Measurements from ENCODE around the gene SLC22A25. TPM values are rescaled to one million over a fixed set of nuclear protein-coding genes. Genes with fewer than 3 reads are reported as not detected.
"Not testable (repeated sequence)": the region's sequence is repeated elsewhere in the genome, so short reads cannot be mapped to it uniquely, and the experiment has no call there.

Gene SLC22A25
- total RNA-seq, 1 donor from 2014 or later: not detected

DNA sequence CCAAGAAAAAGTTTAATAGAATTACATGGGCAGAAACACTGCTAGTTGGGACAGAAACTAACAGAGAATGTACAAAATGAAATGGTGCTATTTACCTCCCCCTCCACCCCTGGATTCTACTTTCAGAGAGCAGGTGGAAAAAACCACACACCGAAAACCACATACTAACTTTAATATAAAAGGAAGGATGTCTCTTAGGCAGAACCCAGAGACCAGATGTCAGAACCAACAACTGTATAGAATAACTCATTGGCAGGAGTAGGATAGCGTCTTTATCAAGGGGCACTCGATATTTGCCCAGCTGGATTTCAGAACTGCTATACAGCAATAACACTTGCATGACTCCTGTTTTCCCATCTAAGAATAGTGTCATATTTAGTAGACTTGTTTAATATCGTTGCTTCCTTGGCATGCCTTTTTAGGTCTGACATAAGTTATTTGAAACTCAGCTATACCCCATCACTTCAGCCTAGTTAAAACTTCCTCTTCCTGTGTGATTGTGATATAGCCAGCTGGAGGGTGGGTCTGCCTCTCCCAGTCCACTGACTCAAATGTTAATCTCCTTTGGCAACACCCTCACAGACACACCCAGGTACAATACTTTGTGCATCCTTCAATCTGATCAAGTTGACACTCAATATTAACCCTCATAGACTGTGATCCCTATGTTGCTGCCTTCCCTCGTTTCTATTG is 1.2 kb downstream of the SLC22A25 start:
- no peak overlapping the region for H3K4me3 Mint-ChIP-seq (ENCODE audit: unreplicated experiment)
- no peak overlapping the region for H3K27ac Mint-ChIP-seq (ENCODE audit: unreplicated experiment)
- no peaks in the 10 kb centered on the region for H3K4me1 Mint-ChIP-seq (ENCODE audit: low read depth, unreplicated experiment)
- H3K36me3 Mint-ChIP-seq (ENCODE audit: unreplicated experiment): no peaks in the 10 kb centered on the region
- no peaks in the 10 kb centered on the region for H3K27me3 Mint-ChIP-seq (ENCODE audit: unreplicated experiment)
- no peak for DNase-seq
- no peaks in the 10 kb centered on the region for H3K9me3 Mint-ChIP-seq (ENCODE audit: unreplicated experiment)
- TF ChIP-seq, protein P1, sequence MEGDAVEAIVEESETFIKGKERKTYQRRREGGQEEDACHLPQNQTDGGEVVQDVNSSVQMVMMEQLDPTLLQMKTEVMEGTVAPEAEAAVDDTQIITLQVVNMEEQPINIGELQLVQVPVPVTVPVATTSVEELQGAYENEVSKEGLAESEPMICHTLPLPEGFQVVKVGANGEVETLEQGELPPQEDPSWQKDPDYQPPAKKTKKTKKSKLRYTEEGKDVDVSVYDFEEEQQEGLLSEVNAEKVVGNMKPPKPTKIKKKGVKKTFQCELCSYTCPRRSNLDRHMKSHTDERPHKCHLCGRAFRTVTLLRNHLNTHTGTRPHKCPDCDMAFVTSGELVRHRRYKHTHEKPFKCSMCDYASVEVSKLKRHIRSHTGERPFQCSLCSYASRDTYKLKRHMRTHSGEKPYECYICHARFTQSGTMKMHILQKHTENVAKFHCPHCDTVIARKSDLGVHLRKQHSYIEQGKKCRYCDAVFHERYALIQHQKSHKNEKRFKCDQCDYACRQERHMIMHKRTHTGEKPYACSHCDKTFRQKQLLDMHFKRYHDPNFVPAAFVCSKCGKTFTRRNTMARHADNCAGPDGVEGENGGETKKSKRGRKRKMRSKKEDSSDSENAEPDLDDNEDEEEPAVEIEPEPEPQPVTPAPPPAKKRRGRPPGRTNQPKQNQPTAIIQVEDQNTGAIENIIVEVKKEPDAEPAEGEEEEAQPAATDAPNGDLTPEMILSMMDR (IDR thresholded peaks at IDR 0.05; ENCODE audit: partially characterized antibody, unreplicated experiment): no peak

GRCh38 chr11:63240791-63241379 is 2.5 kb downstream of the SLC22A25 start:
- no peak overlapping the region for H3K4me3 Mint-ChIP-seq (ENCODE audit: unreplicated experiment)

DNA sequence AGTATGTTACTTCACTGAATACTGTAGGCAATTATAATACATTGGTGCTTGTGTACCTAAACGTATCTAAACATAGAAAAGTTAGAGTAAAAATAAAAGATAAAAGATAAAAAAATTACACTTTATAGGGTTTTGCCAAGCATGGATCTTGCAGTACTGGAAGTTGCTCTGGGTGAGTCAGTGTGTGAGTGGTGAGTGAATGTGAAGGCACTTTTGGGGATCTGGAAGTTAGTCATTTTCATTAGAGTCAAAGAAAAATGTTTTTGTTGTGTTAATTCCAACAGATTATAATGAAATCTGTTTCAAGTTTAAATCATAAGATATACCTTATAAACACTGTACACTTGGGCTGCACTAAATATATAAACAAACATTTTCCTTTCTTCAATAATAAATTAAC is 3.3 kb downstream of the SLC22A25 start:
- H3K36me3 Mint-ChIP-seq (ENCODE audit: unreplicated experiment): peaks cover 10% of the 10 kb centered on the region
- no peak overlapping the region for H3K4me3 Mint-ChIP-seq (ENCODE audit: unreplicated experiment)
- no peaks in the 10 kb centered on the region for H3K4me1 Mint-ChIP-seq (ENCODE audit: low read depth, unreplicated experiment)
- H3K27me3 Mint-ChIP-seq (ENCODE audit: unreplicated experiment): no peaks in the 10 kb centered on the region
- H3K27ac Mint-ChIP-seq (ENCODE audit: unreplicated experiment): no peak overlapping the region
- peaks cover 3% of the 10 kb centered on the region for H3K9me3 Mint-ChIP-seq (ENCODE audit: unreplicated experiment)
- no peak for DNase-seq
- TF ChIP-seq, protein P1 (IDR thresholded peaks at IDR 0.05; ENCODE audit: partially characterized antibody, unreplicated experiment): no peak

More at GRCh38 chr11:63240791-63241379, 2.5 kb downstream of the SLC22A25 start:
- H3K27me3 Mint-ChIP-seq (ENCODE audit: unreplicated experiment): no peaks in the 10 kb centered on the region
- TF ChIP-seq, protein P1 (IDR thresholded peaks at IDR 0.05; ENCODE audit: partially characterized antibody, unreplicated experiment): no peak
- H3K36me3 Mint-ChIP-seq (ENCODE audit: unreplicated experiment): peaks cover 5% of the 10 kb centered on the region
- H3K9me3 Mint-ChIP-seq (ENCODE audit: unreplicated experiment): peaks cover 1% of the 10 kb centered on the region
- no peaks in the 10 kb centered on the region for H3K4me1 Mint-ChIP-seq (ENCODE audit: low read depth, unreplicated experiment)
- H3K27ac Mint-ChIP-seq (ENCODE audit: unreplicated experiment): no peak overlapping the region
- DNase-seq: no peak

GRCh38 chr11:63239254-63239653 is 4.1 kb downstream of the SLC22A25 start:
- H3K9me3 Mint-ChIP-seq (ENCODE audit: unreplicated experiment): peaks cover 6% of the 10 kb centered on the region
- no peak for DNase-seq
- H3K27me3 Mint-ChIP-seq (ENCODE audit: unreplicated experiment): no peaks in the 10 kb centered on the region
- H3K4me3 Mint-ChIP-seq (ENCODE audit: unreplicated experiment): no peak overlapping the region
- no peaks in the 10 kb centered on the region for H3K4me1 Mint-ChIP-seq (ENCODE audit: low read depth, unreplicated experiment)
- TF ChIP-seq, protein P1 (IDR thresholded peaks at IDR 0.05; ENCODE audit: partially characterized antibody, unreplicated experiment): no peak
- H3K27ac Mint-ChIP-seq (ENCODE audit: unreplicated experiment): no peak overlapping the region
- peaks cover 14% of the 10 kb centered on the region for H3K36me3 Mint-ChIP-seq (ENCODE audit: unreplicated experiment)

- DNase-seq: no peak
- TF ChIP-seq, protein P1 (IDR thresholded peaks at IDR 0.05; ENCODE audit: partially characterized antibody, unreplicated experiment): no peak
- H3K4me3 Mint-ChIP-seq (ENCODE audit: unreplicated experiment): no peak overlapping the region
- H3K4me1 Mint-ChIP-seq (ENCODE audit: low read depth, unreplicated experiment): no peaks in the 10 kb centered on the region
- peaks cover 14% of the 10 kb centered on the region for H3K36me3 Mint-ChIP-seq (ENCODE audit: unreplicated experiment)
- peaks cover 6% of the 10 kb centered on the region for H3K9me3 Mint-ChIP-seq (ENCODE audit: unreplicated experiment)
- no peak overlapping the region for H3K27ac Mint-ChIP-seq (ENCODE audit: unreplicated experiment)
- no peaks in the 10 kb centered on the region for H3K27me3 Mint-ChIP-seq (ENCODE audit: unreplicated experiment)
Observed at GRCh38 chr11:63237413-63237812, 6.0 kb downstream of the SLC22A25 start.

GRCh38 chr11:63235471-63236461 is 7.6 kb downstream of the SLC22A25 start:
- not testable (repeated sequence) for H3K4me1 Mint-ChIP-seq (ENCODE audit: low read depth, unreplicated experiment); DNase-seq; H3K4me3 Mint-ChIP-seq (ENCODE audit: unreplicated experiment); H3K27me3 Mint-ChIP-seq (ENCODE audit: unreplicated experiment); H3K27ac Mint-ChIP-seq (ENCODE audit: unreplicated experiment); H3K9me3 Mint-ChIP-seq (ENCODE audit: unreplicated experiment)
- H3K36me3 Mint-ChIP-seq (ENCODE audit: unreplicated experiment): peaks cover 14% of the 10 kb centered on the region

Measured in glutamatergic neuron (in vitro differentiated cells).